ENCODE data around the gene TPGS2.
"Not testable (repeated sequence)": the region's sequence is repeated elsewhere in the genome, so short reads cannot be mapped to it uniquely, and the experiment has no call there.

GRCh38 chr18:36762965-36763364 is 65.8 kb downstream of the TPGS2 start:
- TF ChIP-seq OSR1 (CRISPR knock-in tag; IDR thresholded peaks at IDR 0.05); ZC3H10 (CRISPR knock-in tag; IDR thresholded peaks at IDR 0.05); PPARA (CRISPR knock-in tag; IDR thresholded peaks at IDR 0.05; ENCODE audit: borderline replicate concordance); CSRNP3 (CRISPR knock-in tag; IDR thresholded peaks at IDR 0.05): not testable (repeated sequence)

All from SK-N-SH treated with all-trans-retinoic acid at 6 μM for 48 hours (cell line).